CD4-positive, alpha-beta T cell treated with Interferon alpha-2 for 1 hour (primary cell): Measurements from ENCODE around the gene TRIM22.
"Not testable (repeated sequence)": the region's sequence is repeated elsewhere in the genome, so short reads cannot be mapped to it uniquely, and the experiment has no call there.

Source experiments
- DNase-seq, 2 donors: peaks; one replicate each; pipeline ENCODE4 v3.0.0-alpha.2; 2020 to 2022

TRIM22 gene

DNA sequence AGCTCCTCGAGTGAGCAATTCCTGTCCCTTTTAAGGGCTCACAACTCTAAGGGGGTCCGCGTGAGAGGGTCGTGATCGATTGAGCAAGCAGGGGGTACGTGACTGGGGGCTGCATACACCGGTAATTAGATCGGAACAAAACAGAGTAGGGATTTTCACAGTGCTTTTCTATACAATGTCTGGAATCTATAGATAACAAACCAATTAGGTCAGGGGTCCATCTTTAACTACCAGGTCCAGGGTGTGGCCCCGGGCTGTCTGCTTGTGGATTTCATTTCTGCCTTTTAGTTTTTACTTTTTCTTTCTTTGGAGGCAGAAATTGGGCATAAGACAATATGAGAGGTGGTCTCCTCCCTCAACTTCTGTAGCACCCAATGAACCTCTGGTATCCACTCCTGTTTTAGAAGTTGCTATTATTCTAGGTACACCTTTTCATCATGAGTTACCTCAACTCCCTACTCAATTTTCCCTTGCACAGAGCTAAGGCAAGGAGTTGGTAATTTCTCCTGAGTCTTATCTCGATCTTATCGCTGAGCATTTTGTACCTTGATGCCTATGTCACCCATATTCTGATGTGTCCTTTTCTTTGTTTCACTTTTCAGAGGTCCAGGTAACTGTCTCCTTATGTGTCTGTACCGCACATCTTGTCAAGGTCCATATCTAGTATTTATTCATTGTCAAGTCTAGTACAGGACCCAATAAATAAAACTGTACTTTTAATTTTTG, 1.8 kb downstream of the TRIM22 start:
- peak in 1 of 2 donors; percentile 50 for DNase-seq

DNA sequence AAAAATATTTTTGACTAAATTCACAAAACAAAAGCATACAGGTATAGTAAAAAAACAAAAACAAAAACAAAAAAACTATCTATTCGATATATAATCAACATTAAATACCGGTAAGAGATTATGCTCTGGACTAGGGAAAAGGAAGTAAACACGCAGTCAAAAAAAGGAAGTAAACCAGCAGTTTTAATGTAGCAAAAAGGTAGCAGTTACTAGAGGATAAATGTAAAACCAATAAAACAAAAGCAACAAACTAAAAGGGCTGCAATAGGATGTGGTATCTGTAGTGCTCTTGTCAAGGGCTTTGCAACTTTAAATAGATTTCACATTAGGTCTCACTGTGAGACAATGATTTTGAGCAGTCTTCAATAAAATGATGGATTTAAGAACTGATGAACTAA, 2.4 kb downstream of the TRIM22 start:
- DNase-seq: peak in 1 of 2 donors; percentile 43

DNA sequence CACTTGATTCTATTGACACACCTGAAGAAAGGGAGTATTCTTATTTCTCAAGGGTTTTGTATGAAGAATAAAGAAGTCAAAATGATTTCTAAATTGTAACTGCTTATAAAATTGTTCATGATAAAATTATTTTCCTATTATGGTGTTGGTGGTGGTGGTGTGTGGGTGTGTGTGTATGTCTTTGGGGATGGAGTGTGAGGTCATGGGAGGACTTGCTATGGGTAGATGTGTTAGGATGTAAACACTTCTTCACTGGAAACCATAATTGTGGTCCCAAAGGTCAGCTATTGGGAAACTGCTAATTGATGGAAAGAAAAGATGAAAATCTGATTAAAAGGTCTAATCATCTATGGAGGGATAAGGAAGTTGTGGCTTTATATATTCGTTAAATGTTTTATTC, 5.1 kb downstream of the TRIM22 start:
- DNase-seq: no peak

DNA sequence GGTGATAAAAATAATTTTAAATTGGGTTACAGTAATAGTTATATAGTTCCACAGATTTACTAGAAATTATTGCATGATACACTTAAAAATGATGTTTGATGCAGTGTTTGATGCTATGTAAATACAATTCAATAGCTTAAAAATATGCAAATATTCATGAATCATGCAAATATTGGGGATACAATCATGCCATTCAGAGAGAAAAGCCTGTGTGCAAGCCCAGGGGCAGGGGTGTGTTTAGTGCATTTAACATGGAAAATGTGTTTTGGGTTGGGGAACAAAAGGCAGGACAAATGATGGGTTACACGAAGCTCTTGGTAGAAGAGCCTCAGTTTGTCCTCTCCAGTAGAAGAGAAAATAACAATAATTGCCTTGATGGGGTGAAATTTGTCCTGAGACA, 6.0 kb downstream of the TRIM22 start:
- DNase-seq: no peak

DNA sequence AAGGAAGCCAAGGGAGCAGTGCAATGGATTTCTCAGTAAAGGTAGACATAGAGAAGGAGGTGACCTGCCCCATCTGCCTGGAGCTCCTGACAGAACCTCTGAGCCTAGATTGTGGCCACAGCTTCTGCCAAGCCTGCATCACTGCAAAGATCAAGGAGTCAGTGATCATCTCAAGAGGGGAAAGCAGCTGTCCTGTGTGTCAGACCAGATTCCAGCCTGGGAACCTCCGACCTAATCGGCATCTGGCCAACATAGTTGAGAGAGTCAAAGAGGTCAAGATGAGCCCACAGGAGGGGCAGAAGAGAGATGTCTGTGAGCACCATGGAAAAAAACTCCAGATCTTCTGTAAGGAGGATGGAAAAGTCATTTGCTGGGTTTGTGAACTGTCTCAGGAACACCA, 6.6 kb downstream of the TRIM22 start:
- DNase-seq: no peak

DNA sequence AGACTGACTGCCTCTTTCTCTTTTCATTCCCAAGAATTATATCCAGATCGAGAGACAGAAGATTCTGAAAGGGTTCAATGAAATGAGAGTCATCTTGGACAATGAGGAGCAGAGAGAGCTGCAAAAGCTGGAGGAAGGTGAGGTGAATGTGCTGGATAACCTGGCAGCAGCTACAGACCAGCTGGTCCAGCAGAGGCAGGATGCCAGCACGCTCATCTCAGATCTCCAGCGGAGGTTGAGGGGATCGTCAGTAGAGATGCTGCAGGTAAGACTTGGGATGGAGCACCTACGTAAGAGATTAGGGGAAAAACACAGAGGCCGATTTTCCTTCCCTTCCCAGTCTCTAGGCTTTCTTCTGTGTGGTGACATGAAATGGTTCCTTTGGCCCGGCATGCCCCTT, 8.7 kb downstream of the TRIM22 start:
- no peak for DNase-seq

DNA sequence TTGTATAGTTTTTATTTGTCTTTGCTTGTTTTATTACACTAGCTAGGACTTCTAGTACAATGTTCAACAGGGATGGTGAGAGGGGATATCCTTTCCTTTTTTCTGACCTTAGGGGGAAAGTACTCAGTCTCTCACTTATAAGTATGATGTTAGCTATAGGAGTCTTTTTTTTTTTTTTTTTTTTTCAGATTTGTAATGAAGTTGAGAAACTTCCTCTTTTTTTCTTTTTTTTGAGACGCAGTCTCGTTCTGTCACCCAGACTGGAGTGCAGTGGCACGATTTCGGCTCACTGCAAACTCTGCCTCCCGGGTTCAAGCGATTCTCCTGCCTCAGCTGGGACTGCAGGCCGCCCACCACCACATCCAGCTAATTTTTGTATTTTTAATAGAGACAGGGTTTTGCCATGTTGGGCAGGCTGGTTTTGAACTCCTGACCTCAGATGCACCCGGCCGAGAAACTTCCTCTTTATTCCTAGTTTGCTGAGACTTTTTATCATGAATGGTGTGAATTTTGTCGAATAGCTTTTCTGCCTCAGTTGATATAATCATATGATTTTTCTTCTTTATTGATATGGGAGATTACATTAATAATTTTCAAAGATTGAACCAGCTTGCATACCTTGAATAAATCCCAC, 10.9 kb downstream of the TRIM22 start:
- no peak for DNase-seq

DNA sequence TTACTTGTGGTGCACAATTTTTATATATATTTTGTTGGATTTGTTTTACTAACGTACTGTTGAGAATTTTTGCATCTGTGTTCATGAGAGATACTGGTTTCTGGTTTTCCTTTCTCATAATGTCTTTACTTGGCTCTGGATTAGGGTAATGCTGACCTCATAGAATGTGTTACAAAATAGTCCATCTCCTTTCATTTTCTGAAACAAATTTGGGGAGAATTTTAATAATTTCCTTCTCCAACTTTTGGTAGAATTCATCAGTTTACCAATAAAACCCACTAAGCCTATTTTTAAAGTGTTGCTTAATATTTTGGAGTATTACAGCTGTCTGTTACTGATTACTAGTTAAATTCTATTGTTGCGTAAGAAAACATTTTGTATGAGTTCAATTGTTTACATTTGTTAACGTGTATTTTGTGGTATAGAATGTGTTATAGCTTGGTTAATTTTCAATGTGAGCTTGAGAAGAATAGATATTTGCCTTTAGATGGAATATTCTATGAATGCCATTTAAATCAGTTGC, 11.5 kb downstream of the TRIM22 start:
- DNase-seq: no peak

DNA sequence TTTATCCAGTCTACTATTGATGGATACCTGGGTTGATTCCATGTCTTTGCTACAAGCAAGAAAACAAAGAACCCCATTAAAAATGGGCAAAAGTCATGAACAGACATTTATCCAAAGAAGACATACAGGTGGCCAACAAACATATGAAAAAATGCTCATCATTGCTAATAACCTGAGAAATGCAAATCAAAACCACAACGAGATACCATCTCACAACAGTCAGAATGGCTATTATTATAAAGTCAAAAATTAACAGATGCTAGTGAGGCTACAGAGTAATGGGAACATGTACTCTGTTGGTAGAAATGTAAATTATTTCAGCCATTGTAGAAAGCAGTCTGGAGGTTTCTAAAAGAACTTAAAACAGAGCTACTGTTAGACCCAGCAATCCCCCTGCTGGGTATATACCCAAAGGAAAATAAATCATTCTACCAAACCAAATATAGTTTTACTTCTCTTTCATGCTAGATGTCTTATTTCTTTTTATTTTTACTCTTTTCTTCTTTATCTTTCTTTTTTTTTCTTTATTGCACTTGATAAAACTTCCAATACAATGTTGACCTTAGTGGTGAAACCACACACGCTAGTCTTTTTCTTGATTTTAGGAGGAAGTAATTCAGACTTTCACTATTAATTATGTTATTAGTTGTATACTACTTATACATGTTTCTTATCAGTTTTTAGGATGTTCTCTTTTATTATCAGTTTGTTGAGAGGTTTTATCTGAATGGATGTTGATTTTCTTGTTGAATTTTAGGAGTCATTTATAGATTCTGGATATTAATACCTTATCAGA, 14.3 kb downstream of the TRIM22 start:
- DNase-seq: no peak

DNA sequence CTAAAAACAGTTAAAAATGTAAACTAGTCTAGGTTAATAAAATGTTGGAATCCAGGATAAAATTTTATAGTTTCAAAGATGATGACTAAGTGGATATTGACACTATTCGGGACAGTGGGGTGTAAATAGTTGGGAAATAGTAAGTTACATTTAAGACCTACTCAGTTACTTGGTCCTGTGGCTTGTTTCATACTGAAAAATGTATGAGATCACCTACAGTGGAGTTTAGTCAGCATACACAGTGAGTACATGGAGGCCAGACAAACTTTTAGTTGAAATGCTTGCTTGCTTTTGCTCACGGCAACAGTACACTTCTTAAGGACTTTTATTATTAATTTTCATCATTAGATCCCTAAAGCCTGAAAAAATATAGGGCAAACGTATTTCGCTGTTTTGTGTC, 16.1 kb downstream of the TRIM22 start:
- no peak for DNase-seq

DNA sequence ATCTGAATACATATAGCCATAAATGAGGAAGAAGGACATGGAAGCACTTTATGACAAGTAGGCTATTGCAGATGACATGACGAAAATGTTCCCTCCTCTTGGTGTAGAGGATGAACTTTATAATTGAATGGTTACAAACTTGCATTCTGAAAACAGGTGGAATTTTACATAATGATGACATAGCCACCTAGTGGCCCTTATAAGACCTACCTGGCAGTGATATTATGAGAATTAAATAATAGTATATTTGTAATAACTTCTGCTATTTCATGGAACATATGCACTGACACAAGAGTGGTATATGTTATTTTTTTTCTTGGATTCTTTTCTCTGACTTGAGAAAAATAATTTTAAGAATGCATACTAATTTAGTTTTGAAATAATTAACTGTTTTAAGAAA, 22.9 kb downstream of the TRIM22 start:
- DNase-seq: peak in 1 of 2 donors; percentile 49

DNA sequence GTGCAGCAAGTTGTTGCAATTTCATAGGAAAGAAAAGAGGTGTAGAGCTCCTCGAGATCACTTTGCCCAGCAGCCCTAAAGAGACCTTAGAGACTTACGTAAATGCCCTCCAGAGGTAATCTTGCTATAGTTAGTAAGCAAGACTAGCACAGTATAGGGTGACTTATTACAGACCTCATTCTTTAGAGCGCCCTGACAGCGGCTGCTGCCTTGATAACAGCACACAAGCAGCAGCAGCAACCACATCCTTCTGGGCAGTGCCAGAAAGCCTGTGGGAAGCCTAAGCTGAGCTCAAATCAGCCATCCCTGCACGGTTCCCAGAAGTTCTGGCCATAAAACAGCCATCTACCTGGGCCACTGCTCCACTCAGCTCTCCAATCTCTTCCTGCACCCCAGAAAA, 24.1 kb downstream of the TRIM22 start:
- no peak for DNase-seq

DNA sequence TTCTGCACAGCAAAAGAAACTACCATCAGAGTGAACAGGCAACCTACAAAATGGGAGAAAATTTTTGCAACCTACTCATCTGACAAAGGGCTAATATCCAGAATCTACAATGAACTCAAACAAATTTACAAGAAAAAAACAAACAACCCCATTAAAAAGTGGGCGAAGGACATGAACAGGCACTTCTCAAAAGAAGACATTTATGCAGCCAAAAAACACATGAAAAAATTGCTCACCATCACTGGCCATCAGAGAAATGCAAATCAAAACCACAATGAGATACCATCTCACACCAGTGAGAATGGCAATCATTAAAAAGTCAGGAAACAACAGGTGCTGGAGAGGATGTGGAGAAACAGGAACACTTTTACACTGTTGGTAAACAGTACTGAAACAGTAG, 26.9 kb downstream of the TRIM22 start:
- not testable (repeated sequence) for DNase-seq

DNA sequence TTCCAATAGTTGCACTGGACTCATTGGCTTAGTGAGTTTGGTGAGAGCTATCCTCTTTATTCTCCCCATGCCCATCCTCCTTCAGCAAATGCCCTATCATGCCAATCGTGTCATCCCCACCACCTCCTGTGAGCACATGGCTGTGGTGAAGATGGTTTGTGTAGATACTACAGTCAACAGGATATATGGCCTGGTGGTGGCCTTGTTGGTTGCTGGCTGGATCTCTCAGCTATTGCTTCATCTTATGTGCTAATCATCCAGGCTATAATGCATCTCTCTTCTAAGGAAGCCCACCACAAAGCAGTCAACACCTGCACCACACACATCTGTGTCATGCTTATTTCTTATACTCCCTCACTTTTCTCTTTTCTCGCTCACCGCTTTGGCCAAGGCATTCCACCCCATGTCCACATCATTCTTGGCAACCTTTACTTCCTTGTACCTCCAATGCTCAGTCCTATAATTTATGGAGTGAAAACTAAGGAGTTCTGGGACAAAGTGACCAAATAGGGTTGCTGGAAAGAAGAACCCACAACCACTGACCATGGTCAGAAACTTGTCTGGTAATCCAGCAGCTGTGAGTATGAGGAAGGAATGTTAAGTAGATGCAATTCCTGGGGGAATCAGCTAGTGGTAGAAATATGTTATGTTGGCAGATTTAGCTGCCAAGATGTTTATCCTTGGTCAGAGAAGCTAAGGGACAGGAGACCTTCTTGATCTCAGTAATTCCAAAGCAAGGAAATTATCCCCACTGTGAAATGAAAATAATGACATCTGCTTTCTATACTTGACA, 30.3 kb downstream of the TRIM22 start:
- no peak for DNase-seq

DNA sequence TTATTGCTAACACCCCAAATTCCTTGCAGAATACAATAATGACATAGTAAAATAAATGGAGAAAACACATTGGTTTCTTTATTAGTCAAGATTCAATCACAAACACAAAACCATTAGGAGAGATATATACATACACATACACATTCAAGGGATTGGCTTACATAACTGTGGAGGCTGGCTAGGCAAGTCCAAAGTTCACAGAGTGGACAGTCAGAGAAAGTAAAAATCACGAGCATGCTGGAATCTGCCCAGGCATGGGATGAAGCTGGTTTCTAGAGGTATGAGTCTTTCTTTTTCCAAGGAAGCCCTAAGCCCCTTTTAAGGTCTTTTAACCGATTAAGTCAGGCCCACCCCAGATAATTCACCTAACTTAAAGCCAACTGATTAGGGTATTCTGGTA, 33.0 kb downstream of the TRIM22 start:
- DNase-seq: no peak

DNA sequence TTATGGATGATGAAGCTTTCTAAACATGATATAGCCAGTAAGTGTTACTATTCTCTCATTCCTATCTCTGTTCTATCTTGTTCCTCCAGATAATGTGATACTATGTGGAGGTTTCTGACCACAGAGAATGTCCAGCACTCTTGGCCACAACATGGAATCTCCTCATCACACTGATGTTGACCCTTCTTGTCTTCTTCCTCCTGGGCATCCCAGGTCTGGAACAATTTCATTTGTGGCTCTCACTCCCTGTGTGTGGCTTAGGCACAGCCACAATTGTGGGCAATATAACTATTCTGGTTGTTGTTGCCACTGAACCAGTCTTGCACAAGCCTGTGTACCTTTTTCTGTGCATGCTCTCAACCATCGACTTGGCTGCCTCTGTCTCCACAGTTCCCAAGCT, 36.8 kb downstream of the TRIM22 start:
- no peak for DNase-seq

DNA sequence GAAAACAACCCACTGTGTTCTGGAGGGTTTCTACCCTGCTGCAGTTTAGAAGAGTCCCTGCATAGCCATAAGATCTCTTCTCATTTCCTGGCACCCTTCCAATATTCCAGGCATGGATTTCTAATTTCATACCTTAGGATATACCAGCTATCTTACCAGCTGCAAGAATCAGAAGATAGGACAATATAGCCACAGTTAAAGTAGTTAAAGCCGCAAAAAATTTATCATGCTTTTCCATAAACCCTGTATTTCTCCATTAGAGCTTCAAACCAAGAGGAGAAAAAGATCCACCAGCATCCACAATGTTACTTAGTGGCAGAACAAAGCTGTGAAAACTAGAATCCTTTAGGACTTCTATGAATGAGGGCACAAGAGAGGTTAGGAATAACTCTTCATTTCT, 38.1 kb downstream of the TRIM22 start:
- DNase-seq: no peak

DNA sequence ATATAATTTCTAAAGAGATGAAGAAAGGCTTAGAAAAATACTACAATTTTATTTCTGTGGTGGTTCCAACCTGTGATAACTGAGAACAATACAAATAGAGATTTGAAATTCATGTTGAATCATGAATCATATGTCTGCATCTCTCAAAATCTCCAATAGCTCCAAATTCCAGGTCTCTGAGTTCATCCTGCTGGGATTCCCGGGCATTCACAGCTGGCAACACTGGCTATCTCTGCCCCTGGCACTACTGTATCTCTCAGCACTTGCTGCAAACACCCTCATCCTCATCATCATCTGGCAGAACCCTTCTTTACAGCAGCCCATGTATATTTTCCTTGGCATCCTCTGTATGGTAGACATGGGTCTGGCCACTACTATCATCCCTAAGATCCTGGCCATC, 46.8 kb downstream of the TRIM22 start, which contains the start of gene OR56B1:
Gene OR56B1, plus strand, starts transcription at position 53 of the 400 bp plus-strand sequence. Its CDS starts 69 bp downstream, at position 122.
- DNase-seq: no peak

DNA sequence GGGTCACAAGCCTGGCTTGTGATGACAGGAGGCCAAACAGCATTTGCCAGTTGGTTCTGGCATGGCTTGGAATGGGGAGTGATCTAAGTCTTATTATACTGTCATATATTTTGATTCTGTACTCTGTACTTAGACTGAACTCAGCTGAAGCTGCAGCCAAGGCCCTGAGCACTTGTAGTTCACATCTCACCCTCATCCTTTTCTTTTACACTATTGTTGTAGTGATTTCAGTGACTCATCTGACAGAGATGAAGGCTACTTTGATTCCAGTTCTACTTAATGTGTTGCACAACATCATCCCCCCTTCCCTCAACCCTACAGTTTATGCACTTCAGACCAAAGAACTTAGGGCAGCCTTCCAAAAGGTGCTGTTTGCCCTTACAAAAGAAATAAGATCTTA, 47.5 kb downstream of the TRIM22 start:
- no peak for DNase-seq

DNA sequence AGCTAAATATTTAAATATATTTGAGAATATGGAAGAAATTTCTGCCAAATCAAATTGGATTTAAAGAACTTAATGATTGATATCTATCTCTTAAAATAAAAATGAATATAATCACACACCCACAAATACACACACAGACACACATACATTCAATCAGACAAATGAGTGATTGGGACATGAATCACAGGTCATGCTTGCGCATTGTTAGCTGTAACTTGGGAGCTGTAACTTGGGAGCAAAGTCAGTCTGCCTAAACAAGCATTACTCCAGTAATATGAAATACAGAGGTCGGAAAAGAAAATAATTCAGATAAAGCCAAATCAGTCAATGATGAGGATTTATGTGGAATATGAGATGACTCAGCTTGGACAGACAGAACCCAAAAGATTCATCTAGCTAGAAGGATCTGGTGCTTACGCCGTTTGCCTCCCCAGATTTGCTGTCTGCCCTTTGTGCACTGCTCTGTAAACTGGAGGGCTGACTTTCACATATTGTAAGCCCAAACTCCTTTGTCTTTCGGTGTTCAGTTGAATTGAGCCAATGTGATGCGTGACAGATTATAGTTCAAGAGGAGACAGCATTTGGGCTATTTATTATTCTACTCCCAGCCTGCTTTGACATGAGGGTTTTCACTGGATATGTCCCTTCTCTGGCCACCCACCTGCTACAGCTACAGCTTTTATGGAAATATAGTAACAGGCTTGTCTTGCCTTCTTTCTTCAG, 48.2 kb downstream of the TRIM22 start:
- DNase-seq: no peak

DNA sequence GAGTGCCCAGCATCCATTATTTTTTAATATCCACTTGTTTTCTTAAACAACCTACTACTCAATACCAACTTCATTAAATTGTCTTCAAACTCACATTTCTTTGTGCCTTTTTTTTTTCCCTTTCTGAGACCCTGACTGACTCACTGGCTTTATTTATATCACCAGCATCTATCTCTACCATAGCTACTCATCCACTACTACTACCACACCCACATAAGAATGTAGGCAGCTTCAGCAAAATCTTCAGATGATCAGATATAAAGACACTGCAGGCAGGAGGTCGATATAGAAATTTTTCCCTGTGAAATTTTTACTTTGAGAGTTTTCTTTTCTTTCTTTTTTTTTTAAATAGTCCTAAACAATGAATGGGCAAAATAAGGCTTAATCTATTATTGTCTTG, 48.8 kb downstream of the TRIM22 start:
- DNase-seq: no peak

DNA sequence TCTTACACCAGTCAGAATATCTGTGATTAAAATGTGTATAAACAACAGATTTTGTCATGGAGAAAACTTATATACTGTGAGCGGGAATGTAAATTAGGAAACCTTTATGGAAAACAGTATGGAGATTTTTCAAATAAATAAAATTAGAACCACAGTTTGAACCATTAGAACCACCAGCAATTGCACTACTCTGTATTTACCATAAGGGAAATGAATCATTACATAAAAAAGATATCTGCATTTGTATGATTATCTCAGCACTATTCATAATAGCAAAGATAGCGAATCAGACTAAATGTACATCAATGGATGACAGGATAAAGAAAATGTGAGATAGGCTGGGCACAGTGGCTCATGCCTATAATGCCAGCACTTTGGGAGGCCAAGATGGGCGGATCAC, 57.0 kb downstream of the TRIM22 start:
- DNase-seq: no peak
